ENCODE results near the gene CALD1. TPM values are rescaled to one million over a fixed set of nuclear protein-coding genes. Genes with fewer than 3 reads are reported as not detected.

Gene CALD1
- total and polyA plus RNA-seq, 8 donors = 146 to 1,007 (median 302) TPM

DNA sequence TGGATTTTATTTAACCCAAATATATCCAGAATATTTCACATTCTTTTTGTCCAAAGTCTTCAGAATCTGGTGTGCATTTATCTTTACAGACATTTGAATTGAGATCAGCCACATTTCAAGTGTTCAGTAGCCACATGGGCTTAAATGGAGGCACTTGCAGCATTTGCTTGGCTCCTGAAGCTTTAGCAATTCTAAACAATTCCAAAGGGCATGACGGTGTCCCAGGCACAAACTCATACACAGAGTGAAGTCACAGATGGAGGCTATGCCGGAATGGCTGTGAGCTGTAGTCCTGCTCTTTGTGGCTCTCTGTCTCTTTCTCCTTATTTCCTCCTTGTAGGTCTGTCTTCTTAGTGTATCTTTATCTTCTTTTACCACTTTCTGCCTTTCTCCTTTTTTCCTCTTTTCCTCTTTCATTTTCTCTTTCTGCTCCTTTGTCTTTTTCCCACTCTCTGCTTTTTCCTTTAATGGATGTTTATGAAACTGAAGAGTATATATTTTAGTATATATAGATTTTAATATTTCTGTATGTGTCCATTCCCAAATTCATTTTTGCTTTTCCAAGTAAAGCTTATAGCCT, 214.5 kb downstream of the CALD1 start:
- no peak for TF ChIP-seq EP300 (IDR thresholded peaks at IDR 0.05)
- TF ChIP-seq POLR2AphosphoS5 (IDR thresholded peaks at IDR 0.05) = no peak
- TF ChIP-seq, protein P1, sequence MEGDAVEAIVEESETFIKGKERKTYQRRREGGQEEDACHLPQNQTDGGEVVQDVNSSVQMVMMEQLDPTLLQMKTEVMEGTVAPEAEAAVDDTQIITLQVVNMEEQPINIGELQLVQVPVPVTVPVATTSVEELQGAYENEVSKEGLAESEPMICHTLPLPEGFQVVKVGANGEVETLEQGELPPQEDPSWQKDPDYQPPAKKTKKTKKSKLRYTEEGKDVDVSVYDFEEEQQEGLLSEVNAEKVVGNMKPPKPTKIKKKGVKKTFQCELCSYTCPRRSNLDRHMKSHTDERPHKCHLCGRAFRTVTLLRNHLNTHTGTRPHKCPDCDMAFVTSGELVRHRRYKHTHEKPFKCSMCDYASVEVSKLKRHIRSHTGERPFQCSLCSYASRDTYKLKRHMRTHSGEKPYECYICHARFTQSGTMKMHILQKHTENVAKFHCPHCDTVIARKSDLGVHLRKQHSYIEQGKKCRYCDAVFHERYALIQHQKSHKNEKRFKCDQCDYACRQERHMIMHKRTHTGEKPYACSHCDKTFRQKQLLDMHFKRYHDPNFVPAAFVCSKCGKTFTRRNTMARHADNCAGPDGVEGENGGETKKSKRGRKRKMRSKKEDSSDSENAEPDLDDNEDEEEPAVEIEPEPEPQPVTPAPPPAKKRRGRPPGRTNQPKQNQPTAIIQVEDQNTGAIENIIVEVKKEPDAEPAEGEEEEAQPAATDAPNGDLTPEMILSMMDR (IDR thresholded peaks at IDR 0.05) = no peak
- no peak for TF ChIP-seq POLR2A (IDR thresholded peaks at IDR 0.05)
- no peak for DNase-seq
- Histone ChIP-seq H3K36me3 (peaks cover 6 to 31% (median 20%) of the 10 kb centered on the region in 4 donors), H3K9me3 (no peaks in the 10 kb centered on the region), H3K4me3 (no peak overlapping the region), H3K27ac (peak overlapping the region in 4 of 5 donors; percentile 55 to 61 (median 58)), H3K4me1 (peaks cover 29 to 71% (median 50%) of the 10 kb centered on the region in 4 donors), H3K27me3 (no peaks in the 10 kb centered on the region)
- WGBS, 5 donors = 77 to 89% (median 86%) methylated on average over 2 of the region's 2 CpGs
- intact Hi-C loops (cut with DNase I; ENCODE audit: low total_unique reads) = loop anchor here (10.0 kb wide), 1 partner anchor 171 kb away; no protein-coding TSS in a partner anchor

DNA sequence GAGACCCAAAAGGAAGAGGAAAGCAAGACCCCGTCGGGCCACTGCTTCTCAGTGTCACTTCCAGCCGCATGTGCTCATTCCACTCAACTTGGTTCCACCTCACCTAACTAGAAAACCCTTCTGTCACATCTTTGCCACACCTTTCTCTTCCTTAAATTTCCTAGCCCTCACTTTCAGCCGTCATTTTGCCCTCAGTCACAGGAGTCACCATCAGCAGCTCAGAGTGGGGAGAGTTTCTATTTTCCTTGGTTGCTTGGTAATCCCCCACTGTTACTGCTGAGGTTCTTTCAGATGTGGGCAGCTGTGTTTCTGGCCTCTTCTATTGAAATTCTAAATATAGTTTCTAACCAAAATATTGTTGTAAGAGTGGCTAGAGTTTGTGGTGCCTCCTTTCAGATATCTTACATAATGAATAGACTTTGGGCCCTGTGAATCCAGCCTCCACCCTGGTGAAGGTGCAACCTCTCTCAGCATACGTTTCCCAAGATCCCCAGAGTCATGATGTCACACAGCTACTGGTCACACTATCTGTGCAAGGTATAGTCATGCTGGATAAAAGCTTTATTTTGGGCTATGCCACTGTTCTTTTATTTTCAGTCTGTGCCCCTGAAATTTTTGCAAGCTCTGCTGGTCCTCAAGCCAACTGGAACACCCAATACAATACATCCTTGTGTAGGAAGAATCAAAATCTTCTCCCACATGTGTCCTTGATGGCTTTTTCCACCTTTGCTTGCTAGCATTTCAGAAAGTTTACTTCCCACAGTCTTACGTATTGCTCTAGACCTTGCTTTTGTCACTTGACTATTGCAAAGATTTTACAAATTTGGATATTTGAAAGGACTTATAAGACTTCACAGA, 216.0 kb downstream of the CALD1 start:
- no peaks in the 10 kb centered on the region for H3K9me3 ChIP-seq
- H3K36me3 ChIP-seq = peaks cover 6 to 27% (median 20%) of the 10 kb centered on the region in 4 donors
- TF ChIP-seq EP300 (IDR thresholded peaks at IDR 0.05) = no peak
- peaks cover 25 to 58% (median 40%) of the 10 kb centered on the region in 4 donors for H3K4me1 ChIP-seq
- H3K27me3 ChIP-seq = no peaks in the 10 kb centered on the region
- intact Hi-C loops (cut with DNase I; ENCODE audit: low total_unique reads) = loop anchor here (10.0 kb wide), 1 partner anchor 169 kb away; no protein-coding TSS in a partner anchor
- DNase-seq = peak in 1 of 2 donors; percentile 49
- H3K4me3 ChIP-seq = no peak overlapping the region
- peak overlapping the region in 4 of 5 donors; percentile 22 to 64 (median 54) for H3K27ac ChIP-seq
- WGBS, 5 donors = 48 to 68% (median 65%) methylated on average over 6 of the region's 6 CpGs

DNA sequence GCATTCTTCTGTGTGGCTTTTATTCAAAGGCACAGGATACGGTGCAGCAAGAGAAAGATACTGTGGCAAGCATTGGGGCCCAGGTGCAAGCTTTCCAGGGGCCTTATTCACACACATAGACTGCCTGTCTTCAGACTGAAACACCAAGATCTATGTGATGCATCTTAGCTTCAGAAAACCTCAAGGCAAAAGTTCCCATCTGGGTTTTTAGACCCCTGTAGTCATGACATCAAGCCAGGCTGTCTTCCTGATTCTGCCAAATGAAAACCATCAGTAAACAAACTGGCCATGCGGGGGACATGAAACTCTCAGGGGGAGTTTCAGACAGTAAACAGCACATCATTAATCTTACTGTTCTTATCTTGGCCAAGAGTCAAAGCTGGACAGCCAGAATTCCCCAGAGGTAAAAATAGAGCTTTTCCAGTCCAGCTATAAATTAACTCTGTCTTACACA, 216.7 kb downstream of the CALD1 start:
- peaks cover 6 to 27% (median 20%) of the 10 kb centered on the region in 4 donors for H3K36me3 ChIP-seq
- 50 to 74% (median 57%) methylated on average over 2 of the region's 2 CpGs for WGBS, 5 donors
- H3K9me3 ChIP-seq = no peaks in the 10 kb centered on the region
- TF ChIP-seq EP300 (IDR thresholded peaks at IDR 0.05) (no peak), POLR2AphosphoS5 (IDR thresholded peaks at IDR 0.05) (no peak), POLR2A (IDR thresholded peaks at IDR 0.05) (no peak)
- TF ChIP-seq, protein P1 (IDR thresholded peaks at IDR 0.05) = no peak
- no peaks in the 10 kb centered on the region for H3K27me3 ChIP-seq
- intact Hi-C loops (cut with DNase I; ENCODE audit: low total_unique reads) = loop anchor here (10.0 kb wide), 1 partner anchor 169 kb away; no protein-coding TSS in a partner anchor
- peak overlapping the region in 3 of 5 donors; percentile 51 to 64 (median 57) for H3K27ac ChIP-seq
- peak in 1 of 2 donors; percentile 50 for DNase-seq
- no peak overlapping the region for H3K4me3 ChIP-seq
- peaks cover 18 to 52% (median 34%) of the 10 kb centered on the region in 4 donors for H3K4me1 ChIP-seq

DNA sequence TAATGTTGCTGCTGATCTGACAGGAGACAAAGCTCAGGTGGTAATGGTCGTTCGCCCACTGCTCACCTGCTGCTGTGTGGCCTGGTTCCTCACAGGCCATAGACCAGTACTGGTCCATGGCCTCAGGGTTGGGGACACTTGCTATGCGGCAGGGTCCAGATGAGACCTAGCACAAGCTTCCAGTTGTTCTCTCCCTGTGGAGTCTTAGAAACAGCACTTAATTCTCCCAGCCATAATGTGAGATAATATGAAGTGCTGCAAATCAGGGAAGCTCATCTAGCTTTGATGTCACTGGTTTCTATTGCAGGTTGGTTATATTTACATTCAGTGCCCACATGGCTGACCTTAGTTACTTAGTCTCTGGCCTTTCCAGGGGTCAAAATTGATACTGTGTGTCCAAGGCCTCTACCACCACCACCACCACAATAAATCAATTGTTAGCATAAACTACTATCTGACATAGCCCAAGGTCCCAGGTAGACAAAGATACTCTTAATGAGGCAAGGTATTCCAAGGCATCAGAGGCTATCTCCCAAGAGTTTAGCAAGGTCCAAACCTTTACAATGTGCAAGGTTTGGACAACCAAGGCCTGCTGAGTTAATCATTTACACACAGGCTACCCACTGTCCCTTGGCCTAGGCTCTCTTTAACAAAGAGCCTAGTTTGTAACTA, 217.9 kb downstream of the CALD1 start:
- H3K27ac ChIP-seq = peak overlapping the region in 2 of 5 donors; percentile 21 to 22
- intact Hi-C loops (cut with DNase I; ENCODE audit: low total_unique reads) = loop anchor here (10.0 kb wide), 1 partner anchor 167 kb away; no protein-coding TSS in a partner anchor

More for the DNA sequence above, 217.9 kb downstream of the CALD1 start:
- Histone ChIP-seq H3K4me3 (no peak overlapping the region), H3K4me1 (peaks cover 6 to 39% (median 21%) of the 10 kb centered on the region in 4 donors), H3K9me3 (no peaks in the 10 kb centered on the region), H3K27me3 (no peaks in the 10 kb centered on the region), H3K36me3 (peaks cover 6 to 27% (median 20%) of the 10 kb centered on the region in 4 donors)
- TF ChIP-seq EP300 (IDR thresholded peaks at IDR 0.05) = no peak
- TF ChIP-seq POLR2A (IDR thresholded peaks at IDR 0.05) = no peak
- TF ChIP-seq, protein P1 (IDR thresholded peaks at IDR 0.05) = no peak
- no peak for TF ChIP-seq POLR2AphosphoS5 (IDR thresholded peaks at IDR 0.05)
- 76 to 90% (median 81%) methylated on average over 3 of the region's 3 CpGs for WGBS, 5 donors
- no peak for DNase-seq

Data from stomach (tissue), 9 donors.